SU-DHL-6 (cell line): Measurements from ENCODE around the gene HMGB1.
A peak's percentile ranks its signal among the peaks of the same experiment; 100 is the strongest.

ENCODE experiments used
- H2AFZ ChIP-seq: fragments of 200-600 bp; sonication (generic); 2 replicates; pipeline ENCODE4 v1.6.1; 2014; ENCODE audit warnings: low read depth, mild to moderate bottlenecking, moderate library complexity, mixed read lengths, antibody characterized with exemption, low read length; ENCODE audit not compliant: severe bottlenecking
- H3F3A ChIP-seq: fragments of 200-600 bp; shearing (Covaris generic); 2 replicates; pipeline ENCODE4 v1.6.0; 2016; ENCODE audit warnings: antibody characterized with exemption, mild to moderate bottlenecking; ENCODE audit not compliant: insufficient read depth
- H3K27ac ChIP-seq: fragments of 200-600 bp; sonication (generic); 2 replicates; pipeline ENCODE4 v1.5.1; 2016; ENCODE audit warnings: low read depth, mild to moderate bottlenecking, low read length, moderate library complexity, mixed read lengths
- H3K27me3 ChIP-seq: fragments of 200-600 bp; sonication (generic), shearing (Covaris generic); 2 replicates; pipeline ENCODE4 v1.6.0; 2014; ENCODE audit warnings: mild to moderate bottlenecking, low read length
- H3K36me3 ChIP-seq: fragments of 200-600 bp; sonication (generic); 2 replicates; pipeline ENCODE4 v1.6.1; 2014; ENCODE audit warnings: mild to moderate bottlenecking, low read length, mixed read lengths
- H3K4me2 ChIP-seq: fragments of 300-600, 200-600 bp; shearing (Covaris generic), sonication (generic); 2 replicates; pipeline ENCODE4 v1.6.0; 2014; ENCODE audit warnings: low read length, low read depth, mild to moderate bottlenecking; ENCODE audit not compliant: poor library complexity, severe bottlenecking
- H3K4me3 ChIP-seq: fragments of 200-600 bp; sonication (generic); 2 replicates; pipeline ENCODE4 v1.5.1; 2014; ENCODE audit warnings: antibody characterized with exemption, low read length, mild to moderate bottlenecking, mixed read lengths; ENCODE audit not compliant: insufficient read depth, poor library complexity, severe bottlenecking
- H3K79me2 ChIP-seq: fragments of 200-600 bp; sonication (generic); 2 replicates; pipeline ENCODE4 v1.6.1; 2014; ENCODE audit warnings: mild to moderate bottlenecking, low read length, moderate library complexity; ENCODE audit not compliant: insufficient read depth
- H3K9ac ChIP-seq: fragments of 200-600 bp; sonication (generic); 2 replicates; pipeline ENCODE4 v1.7.0; 2014; ENCODE audit warnings: mild to moderate bottlenecking, low read length
- H3K9me2 ChIP-seq: fragments of 200-600 bp; sonication (generic); replicated peaks from 2 replicates; pipeline ENCODE4 v1.6.1; 2014; ENCODE audit warnings: low read length; ENCODE audit not compliant: insufficient read depth
- H3K9me3 ChIP-seq: fragments of 200-600 bp; sonication (generic); 2 replicates; pipeline ENCODE4 v1.6.1; 2014; ENCODE audit warnings: low read length, mixed read lengths; ENCODE audit not compliant: insufficient read depth
- H4K20me1 ChIP-seq: fragments of 200-600 bp; sonication (generic); 2 replicates; pipeline ENCODE4 v1.6.1; 2014; ENCODE audit warnings: low read depth, mild to moderate bottlenecking, antibody characterized with exemption, low read length, moderate library complexity, mixed read lengths
- CTCF ChIP-seq: fragments of 200-600 bp; sonication (generic); IDR thresholded peaks from one replicate; pipeline ENCODE4 v1.5.1; 2017; ENCODE audit warnings: antibody characterized with exemption, mild to moderate bottlenecking, low read length, moderate library complexity; ENCODE audit not compliant: insufficient read depth, poor library complexity, severe bottlenecking
- EZH2phosphoT487 ChIP-seq: fragments of 200-600 bp; sonication (generic), shearing (Covaris generic); conservative IDR thresholded peaks from 2 replicates; pipeline ENCODE4 v1.6.1; 2018; ENCODE audit warnings: mild to moderate bottlenecking, antibody characterized with exemption, low read length, moderate library complexity, mixed read lengths

The HMGB1 gene

GRCh38 chr13:30465593-30466357, at the start of gene HMGB1:
Gene HMGB1 (minus strand): TSS chr13:30465936. CDS start chr13:30463680, 2,256 bp downstream.
- H3K27me3 ChIP-seq = no peaks in the 10 kb centered on the region
- H3K4me3 ChIP-seq = peak within 1 kb of the TSS; percentile 93
- peak within 1 kb of the TSS; percentile 89 for H3K9ac ChIP-seq
- peaks cover 21% of the 10 kb centered on the region for H3K36me3 ChIP-seq
- TF ChIP-seq EZH2phosphoT487 (no peak), CTCF (no peak)
- peak within 1 kb of the TSS; percentile 96 for H3K27ac ChIP-seq
- no peaks in the 10 kb centered on the region; the same call in 1 of the 2 replicates for H4K20me1 ChIP-seq
- H3K9me3 ChIP-seq = no peaks in the 10 kb centered on the region
- peaks cover 50% of the 10 kb centered on the region for H3F3A ChIP-seq
- H3K4me2 ChIP-seq = peak within 1 kb of the TSS; percentile 92
- peaks cover 42% of the 10 kb centered on the region for H3K79me2 ChIP-seq
- H2AFZ ChIP-seq = peak within 1 kb of the TSS; percentile 62
- H3K9me2 ChIP-seq = no peaks in the 10 kb centered on the region

- Histone ChIP-seq H2AFZ (no peak overlapping the region), H3K4me2 (no peak overlapping the region), H3K27ac (no peak overlapping the region), H3F3A (no peaks in the 10 kb centered on the region), H3K9me2 (no peaks in the 10 kb centered on the region), H4K20me1 (no peaks in the 10 kb centered on the region), H3K9ac (no peak overlapping the region), H3K79me2 (no peaks in the 10 kb centered on the region), H3K4me3 (no peak overlapping the region), H3K9me3 (no peaks in the 10 kb centered on the region), H3K27me3 (no peaks in the 10 kb centered on the region), H3K36me3 (no peaks in the 10 kb centered on the region)
- TF ChIP-seq EZH2phosphoT487 (no peak), CTCF (no peak)
Observed at GRCh38 chr13:30510811-30511371, 45.2 kb upstream of the HMGB1 start.

GRCh38 chr13:30510091-30510490, 44.4 kb upstream of the HMGB1 start:
- no peak for TF ChIP-seq EZH2phosphoT487
- no peak for TF ChIP-seq CTCF
- Histone ChIP-seq H3K27ac (no peak overlapping the region), H3K9me2 (no peaks in the 10 kb centered on the region), H3K4me3 (no peak overlapping the region), H4K20me1 (no peaks in the 10 kb centered on the region), H3K79me2 (no peaks in the 10 kb centered on the region), H3K9ac (no peak overlapping the region), H3K27me3 (no peaks in the 10 kb centered on the region), H2AFZ (no peak overlapping the region), H3F3A (no peaks in the 10 kb centered on the region), H3K36me3 (no peaks in the 10 kb centered on the region), H3K4me2 (no peak overlapping the region), H3K9me3 (no peaks in the 10 kb centered on the region)
